HEK293 (cell line): Measurements from ENCODE around the gene CABCOCO1.

Experiments used
- CTCF ChIA-PET: fragments of 350-600 bp; formaldehyde crosslinking; extraction: SDS; loops from one replicate; lab custom pipeline; 2021; ENCODE audit warnings: antibody characterized with exemption; lab: Yijun Ruan, JAX
- POLR2A ChIA-PET: fragments of 300-600 bp; formaldehyde crosslinking; extraction: SDS; loops from one replicate; lab custom pipeline; 2020; ENCODE audit warnings: antibody characterized with exemption, inconsistent platforms; lab: Yijun Ruan, JAX
- H3K27ac ChIP-seq: fragments of 200-500 bp; sonication (Bioruptor generic); 2 replicates; pipeline ENCODE4 v1.5.1; 2014; ENCODE audit warnings: low read depth, low read length, control low read depth, inconsistent platforms; ENCODE audit errors: extremely low read depth
- H3K36me3 ChIP-seq, 2 experiments: fragments of 200-500 bp in 1 of 2; sonication (Bioruptor generic) in 1 of 2; 1 replicate in 1 of 2; 2 replicates in 1 of 2; pipeline ENCODE4 v1.5.1; 2014 to 2017; ENCODE audit warnings: inconsistent platforms in 2 of 2, low read length in 2 of 2; ENCODE audit not compliant: control insufficient read depth in 2 of 2, insufficient read depth in 1 of 2
- H3K4me1 ChIP-seq: fragments of 200-500 bp; sonication (Bioruptor generic); 2 replicates; pipeline ENCODE4 v1.5.1; 2014; ENCODE audit warnings: mild to moderate bottlenecking, low read length, inconsistent platforms; ENCODE audit not compliant: control insufficient read depth, insufficient read depth
- H3K4me3 ChIP-seq: 2 replicates; pipeline ENCODE4 v1.5.1; 2011; ENCODE audit warnings: low read depth, mild to moderate bottlenecking, control low read depth, low read length, moderate library complexity
- H3K9me3 ChIP-seq: fragments of 200-500 bp; sonication (Bioruptor generic); 2 replicates; pipeline ENCODE4 v1.5.1; 2014; ENCODE audit warnings: low read depth, low read length, inconsistent platforms; ENCODE audit not compliant: control insufficient read depth, insufficient read depth
- GLI4 ChIP-seq: fragments of 450-650 bp; formaldehyde crosslinking; IDR thresholded peaks from 2 replicates; pipeline ENCODE4 v1.5.1; 2016; ENCODE audit warnings: missing biosample characterization, missing genetic modification characterization
- KLF9 ChIP-seq: fragments of 450-650 bp; formaldehyde crosslinking; IDR thresholded peaks from 2 replicates; pipeline ENCODE4 v1.5.1; 2016; ENCODE audit warnings: missing biosample characterization, missing genetic modification characterization, low read depth
- SP2 ChIP-seq: fragments of 450-650 bp; formaldehyde crosslinking; IDR thresholded peaks from 2 replicates; pipeline ENCODE4 v1.5.1; 2016; ENCODE audit warnings: missing biosample characterization, missing genetic modification characterization
- ZBTB1 ChIP-seq: fragments of 450-650 bp; formaldehyde crosslinking; IDR thresholded peaks from 2 replicates; pipeline ENCODE4 v1.5.1; 2016; ENCODE audit warnings: missing biosample characterization, missing genetic modification characterization
- ZBTB20 ChIP-seq: fragments of 450-650 bp; formaldehyde crosslinking; IDR thresholded peaks from 2 replicates; pipeline ENCODE4 v1.5.1; 2016; ENCODE audit warnings: missing biosample characterization, missing genetic modification characterization
- ZBTB21 ChIP-seq: fragments of 450-650 bp; formaldehyde crosslinking; IDR thresholded peaks from 2 replicates; pipeline ENCODE4 v1.5.1; 2017; ENCODE audit warnings: missing biosample characterization, missing genetic modification characterization
- ZNF132 ChIP-seq: fragments of 450-650 bp; formaldehyde crosslinking; IDR thresholded peaks from 2 replicates; pipeline ENCODE4 v1.5.1; 2017; ENCODE audit warnings: missing biosample characterization, missing genetic modification characterization, borderline replicate concordance
- ZNF239 ChIP-seq: fragments of 450-650 bp; formaldehyde crosslinking; IDR thresholded peaks from 2 replicates; pipeline ENCODE4 v1.5.1; 2016; ENCODE audit warnings: missing biosample characterization, missing genetic modification characterization
- ZNF544 ChIP-seq: fragments of 450-650 bp; formaldehyde crosslinking; IDR thresholded peaks from 2 replicates; pipeline ENCODE4 v1.5.0; 2017; ENCODE audit warnings: missing biosample characterization, missing genetic modification characterization
- ZNF626 ChIP-seq: fragments of 450-650 bp; sonication (Bioruptor Pico); formaldehyde crosslinking; IDR thresholded peaks from 2 replicates; pipeline ENCODE4 v1.5.1; 2018; ENCODE audit warnings: missing biosample characterization, missing genetic modification characterization, inconsistent platforms
- ZSCAN30 ChIP-seq: fragments of 450-650 bp; IDR thresholded peaks from 2 replicates; pipeline ENCODE4 v1.5.1; 2018; ENCODE audit warnings: missing biosample characterization, mild to moderate bottlenecking, missing genetic modification characterization, moderate library complexity
- TF ChIP-seq, protein P1 (sequence below): fragments of 450-650 bp; IDR thresholded peaks from 2 replicates; pipeline ENCODE4 v1.5.1; 2018; ENCODE audit warnings: missing biosample characterization, mild to moderate bottlenecking, missing genetic modification characterization
- TF ChIP-seq, protein P2 (sequence below): fragments of 450-650 bp; formaldehyde crosslinking; IDR thresholded peaks from 2 replicates; pipeline ENCODE4 v1.5.1; 2016; ENCODE audit warnings: missing biosample characterization, missing genetic modification characterization, low read depth
- TF ChIP-seq, protein P3 (sequence below): fragments of 450-650 bp; formaldehyde crosslinking; IDR thresholded peaks from 2 replicates; pipeline ENCODE4 v1.5.1; 2016; ENCODE audit warnings: missing biosample characterization, missing genetic modification characterization
- TF ChIP-seq, protein P4 (sequence below): fragments of 450-650 bp; formaldehyde crosslinking; IDR thresholded peaks from 2 replicates; pipeline ENCODE4 v1.5.1; 2016; ENCODE audit warnings: missing biosample characterization, missing genetic modification characterization

The CABCOCO1 gene

DNA sequence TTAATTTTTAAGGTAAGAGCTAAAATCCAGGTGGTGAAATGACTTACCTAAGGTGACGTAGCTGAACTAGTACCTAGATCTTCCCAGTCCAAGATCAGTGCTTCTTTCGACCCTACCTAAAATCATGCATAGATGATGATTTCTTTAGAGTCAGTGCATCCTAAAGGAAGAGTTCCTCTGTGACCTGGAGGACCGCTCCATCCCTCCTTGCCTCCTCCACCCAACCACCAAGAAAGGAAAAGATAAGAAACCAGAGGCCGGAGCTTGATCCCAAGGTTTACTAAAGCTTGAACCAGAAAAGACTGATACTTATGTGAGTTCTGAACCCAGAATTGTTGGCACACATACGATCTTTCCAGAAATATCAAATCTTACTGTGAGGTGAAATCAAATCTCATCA is 101.8 kb downstream of the CABCOCO1 start:
- TF ChIP-seq, protein P1, sequence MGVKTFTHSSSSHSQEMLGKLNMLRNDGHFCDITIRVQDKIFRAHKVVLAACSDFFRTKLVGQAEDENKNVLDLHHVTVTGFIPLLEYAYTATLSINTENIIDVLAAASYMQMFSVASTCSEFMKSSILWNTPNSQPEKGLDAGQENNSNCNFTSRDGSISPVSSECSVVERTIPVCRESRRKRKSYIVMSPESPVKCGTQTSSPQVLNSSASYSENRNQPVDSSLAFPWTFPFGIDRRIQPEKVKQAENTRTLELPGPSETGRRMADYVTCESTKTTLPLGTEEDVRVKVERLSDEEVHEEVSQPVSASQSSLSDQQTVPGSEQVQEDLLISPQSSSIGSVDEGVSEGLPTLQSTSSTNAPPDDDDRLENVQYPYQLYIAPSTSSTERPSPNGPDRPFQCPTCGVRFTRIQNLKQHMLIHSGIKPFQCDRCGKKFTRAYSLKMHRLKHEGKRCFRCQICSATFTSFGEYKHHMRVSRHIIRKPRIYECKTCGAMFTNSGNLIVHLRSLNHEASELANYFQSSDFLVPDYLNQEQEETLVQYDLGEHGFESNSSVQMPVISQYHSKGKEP: no peak
- TF ChIP-seq GLI4 (tag by site-specific recombination): no peak
- TF ChIP-seq SP2 (tag by site-specific recombination): no peak
- TF ChIP-seq ZBTB21 (tag by site-specific recombination): no peak
- TF ChIP-seq KLF9 (tag by site-specific recombination): no peak
- TF ChIP-seq ZNF239 (tag by site-specific recombination): no peak
- TF ChIP-seq ZSCAN30 (tag by site-specific recombination): no peak
- no peak for TF ChIP-seq ZNF626 (tag by site-specific recombination)
- no peak overlapping the region for H3K4me3 ChIP-seq
- CTCF ChIA-PET: interaction anchor here (1.1 kb wide), 1 partner anchor 262 kb away, joined by 3 read pairs; no protein-coding TSS in a partner anchor
- H3K36me3 ChIP-seq: no peaks in the 10 kb centered on the region
- no peak overlapping the region for H3K27ac ChIP-seq
- no peaks in the 10 kb centered on the region for H3K4me1 ChIP-seq
- POLR2A ChIA-PET: no interaction called here
- no peaks in the 10 kb centered on the region for H3K9me3 ChIP-seq

DNA sequence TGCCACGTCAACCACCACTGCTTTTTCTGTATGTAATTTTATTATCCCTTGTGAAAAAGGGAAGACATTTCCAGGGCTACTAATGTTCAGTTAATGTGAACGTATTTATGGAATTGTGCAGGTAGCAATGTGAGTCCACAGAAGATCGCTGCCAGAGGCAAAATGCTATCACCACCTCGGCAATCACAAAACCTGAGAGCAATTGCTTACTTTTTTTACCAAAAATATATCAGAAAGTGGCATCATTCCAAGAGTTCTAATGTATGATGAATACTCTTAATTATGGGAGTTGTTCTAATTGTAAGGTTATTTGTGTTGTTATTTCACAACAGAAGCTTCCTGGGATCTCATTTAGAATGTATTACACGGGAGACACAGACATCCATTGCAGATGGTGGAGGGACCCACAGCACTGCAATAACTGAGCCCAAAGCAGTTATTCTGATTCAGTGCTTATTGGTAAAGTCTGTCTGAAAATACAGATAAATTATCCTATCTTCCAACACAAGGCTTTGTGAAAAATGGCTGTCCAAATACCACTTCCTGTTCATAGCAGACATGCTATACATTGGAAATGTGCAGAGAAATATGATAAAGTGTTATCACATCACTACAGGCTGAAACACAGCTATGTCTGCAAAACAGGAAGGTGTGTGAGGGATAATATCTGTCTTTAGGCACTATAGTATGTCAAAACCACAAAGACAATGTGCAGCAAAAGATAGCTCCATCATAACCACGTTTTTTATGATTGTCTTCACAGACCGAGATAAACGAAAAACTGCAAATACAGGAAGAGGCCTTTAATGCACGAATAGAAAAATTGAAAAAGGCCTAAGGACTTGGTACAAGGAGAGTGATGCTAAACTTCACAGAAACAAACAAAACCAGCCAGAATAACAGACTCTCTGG is 102.7 kb downstream of the CABCOCO1 start:
- TF ChIP-seq, protein P2, sequence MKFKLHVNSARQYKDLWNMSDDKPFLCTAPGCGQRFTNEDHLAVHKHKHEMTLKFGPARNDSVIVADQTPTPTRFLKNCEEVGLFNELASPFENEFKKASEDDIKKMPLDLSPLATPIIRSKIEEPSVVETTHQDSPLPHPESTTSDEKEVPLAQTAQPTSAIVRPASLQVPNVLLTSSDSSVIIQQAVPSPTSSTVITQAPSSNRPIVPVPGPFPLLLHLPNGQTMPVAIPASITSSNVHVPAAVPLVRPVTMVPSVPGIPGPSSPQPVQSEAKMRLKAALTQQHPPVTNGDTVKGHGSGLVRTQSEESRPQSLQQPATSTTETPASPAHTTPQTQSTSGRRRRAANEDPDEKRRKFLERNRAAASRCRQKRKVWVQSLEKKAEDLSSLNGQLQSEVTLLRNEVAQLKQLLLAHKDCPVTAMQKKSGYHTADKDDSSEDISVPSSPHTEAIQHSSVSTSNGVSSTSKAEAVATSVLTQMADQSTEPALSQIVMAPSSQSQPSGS (tag by site-specific recombination): no peak
- TF ChIP-seq, protein P3, sequence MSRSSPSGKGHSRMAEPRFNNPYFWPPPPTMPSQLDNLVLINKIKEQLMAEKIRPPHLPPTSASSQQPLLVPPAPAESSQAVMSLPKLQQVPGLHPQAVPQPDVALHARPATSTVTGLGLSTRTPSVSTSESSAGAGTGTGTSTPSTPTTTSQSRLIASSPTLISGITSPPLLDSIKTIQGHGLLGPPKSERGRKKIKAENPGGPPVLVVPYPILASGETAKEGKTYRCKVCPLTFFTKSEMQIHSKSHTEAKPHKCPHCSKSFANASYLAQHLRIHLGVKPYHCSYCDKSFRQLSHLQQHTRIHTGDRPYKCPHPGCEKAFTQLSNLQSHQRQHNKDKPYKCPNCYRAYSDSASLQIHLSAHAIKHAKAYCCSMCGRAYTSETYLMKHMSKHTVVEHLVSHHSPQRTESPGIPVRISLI (tag by site-specific recombination): no peak
- TF ChIP-seq ZBTB20 (tag by site-specific recombination): no peak
- TF ChIP-seq ZNF544: no peak
- no peak for TF ChIP-seq ZBTB1 (tag by site-specific recombination)
- TF ChIP-seq, protein P4, sequence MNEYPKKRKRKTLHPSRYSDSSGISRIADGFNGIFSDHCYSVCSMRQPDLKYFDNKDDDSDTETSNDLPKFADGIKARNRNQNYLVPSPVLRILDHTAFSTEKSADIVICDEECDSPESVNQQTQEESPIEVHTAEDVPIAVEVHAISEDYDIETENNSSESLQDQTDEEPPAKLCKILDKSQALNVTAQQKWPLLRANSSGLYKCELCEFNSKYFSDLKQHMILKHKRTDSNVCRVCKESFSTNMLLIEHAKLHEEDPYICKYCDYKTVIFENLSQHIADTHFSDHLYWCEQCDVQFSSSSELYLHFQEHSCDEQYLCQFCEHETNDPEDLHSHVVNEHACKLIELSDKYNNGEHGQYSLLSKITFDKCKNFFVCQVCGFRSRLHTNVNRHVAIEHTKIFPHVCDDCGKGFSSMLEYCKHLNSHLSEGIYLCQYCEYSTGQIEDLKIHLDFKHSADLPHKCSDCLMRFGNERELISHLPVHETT (tag by site-specific recombination): no peak
- Histone ChIP-seq H3K4me3 (no peak overlapping the region), H3K4me1 (no peaks in the 10 kb centered on the region), H3K27ac (no peak overlapping the region), H3K36me3 (no peaks in the 10 kb centered on the region), H3K9me3 (no peaks in the 10 kb centered on the region)
- ChIA-PET POLR2A (no interaction called here), CTCF (interaction anchor here (0.9 to 1.1 kb wide), 2 partner anchors 14 to 261 kb away, joined by 3 to 5 read pairs; no protein-coding TSS in a partner anchor)

DNA sequence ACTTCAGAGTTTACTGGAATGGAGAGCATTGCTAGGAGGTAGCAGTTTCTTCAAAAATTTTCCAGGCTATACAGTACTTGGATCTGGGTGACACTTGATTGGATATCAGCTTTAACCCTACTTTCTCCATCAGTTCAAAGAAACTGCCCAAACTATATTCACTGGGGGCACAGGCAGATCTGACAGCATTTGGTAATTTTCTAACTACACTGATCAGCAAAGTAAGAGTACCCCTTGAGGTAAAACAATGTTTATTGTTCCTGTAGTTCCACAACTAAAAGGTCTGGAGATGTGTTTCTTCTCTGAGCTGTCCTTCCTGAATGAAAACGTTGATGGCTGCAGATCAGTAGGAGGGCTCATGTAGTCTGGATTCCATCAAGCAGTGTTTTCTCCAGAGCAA is 104.2 kb downstream of the CABCOCO1 start:
- no peaks in the 10 kb centered on the region for H3K36me3 ChIP-seq
- no peaks in the 10 kb centered on the region for H3K9me3 ChIP-seq
- H3K4me3 ChIP-seq: no peak overlapping the region
- no peaks in the 10 kb centered on the region for H3K4me1 ChIP-seq
- ChIA-PET POLR2A (no interaction called here), CTCF (interaction anchor here (0.6 to 0.8 kb wide), 2 partner anchors 22 to 1255 kb away, joined by 3 read pairs; no protein-coding TSS in a partner anchor)
- no peak for TF ChIP-seq ZNF132
- H3K27ac ChIP-seq: no peak overlapping the region
